IPS DF 6.9 (cell line): ENCODE data around the gene CADM2.
A peak's percentile ranks its signal among the peaks of the same experiment; 100 is the strongest.

ENCODE experiments used
- DNase-seq: peaks from one replicate; pipeline ENCODE4 v3.0.0-alpha.2; 2013; ENCODE audit warnings: low read depth, low spot score
- H3K27ac ChIP-seq: one replicate; pipeline ENCODE4 v1.5.1; 2013; ENCODE audit warnings: low read length, control low read depth
- H3K27me3 ChIP-seq: 2 replicates; pipeline ENCODE4 v1.6.1; 2013; ENCODE audit warnings: mild to moderate bottlenecking, low read length; ENCODE audit not compliant: control insufficient read depth, insufficient read depth
- H3K36me3 ChIP-seq: 2 replicates; pipeline ENCODE4 v1.6.1; 2013; ENCODE audit warnings: low read length; ENCODE audit not compliant: control insufficient read depth, insufficient read depth
- H3K4me1 ChIP-seq: 2 replicates; pipeline ENCODE4 v1.6.1; 2013; ENCODE audit warnings: low read length; ENCODE audit not compliant: control insufficient read depth, insufficient read depth
- H3K4me3 ChIP-seq: 2 replicates; pipeline ENCODE4 v1.5.1; 2013; ENCODE audit warnings: mild to moderate bottlenecking, low read length
- H3K9me3 ChIP-seq: 2 replicates; pipeline ENCODE4 v1.6.1; 2013; ENCODE audit warnings: low read length, inconsistent platforms; ENCODE audit not compliant: control insufficient read depth, insufficient read depth
- WGBS: extraction: QIAGEN DNeasy Blood & Tissue Kit; methylation state at CpG from one replicate; pipeline ENCODE4 v1.1.7; 2013; ENCODE audit warnings: mixed read lengths, missing lambda C conversion rate; ENCODE audit not compliant: insufficient read length, insufficient coverage; 5-methylcytosine and 5-hydroxymethylcytosine counted together

Gene CADM2

GRCh38 chr3:85726241-85726640 lies 767.5 kb downstream of the CADM2 start:
- no peak for DNase-seq
- no peaks in the 10 kb centered on the region for H3K4me1 ChIP-seq
- no CpG with 5 or more reads among the region's 2 CpGs for WGBS
- H3K27ac ChIP-seq = no peak overlapping the region
- no peak overlapping the region for H3K4me3 ChIP-seq
- H3K27me3 ChIP-seq = no peaks in the 10 kb centered on the region
- H3K36me3 ChIP-seq = no peaks in the 10 kb centered on the region
- H3K9me3 ChIP-seq = no peaks in the 10 kb centered on the region

GRCh38 chr3:85737846-85738245 lies 779.1 kb downstream of the CADM2 start:
- Histone ChIP-seq H3K4me1 (no peaks in the 10 kb centered on the region), H3K27ac (no peak overlapping the region), H3K4me3 (no peak overlapping the region), H3K9me3 (no peaks in the 10 kb centered on the region), H3K27me3 (no peaks in the 10 kb centered on the region), H3K36me3 (no peaks in the 10 kb centered on the region)
- WGBS = no CpG with 5 or more reads among the region's 3 CpGs
- no peak for DNase-seq

GRCh38 chr3:85740561-85740960 lies 781.8 kb downstream of the CADM2 start:
- no CpG with 5 or more reads among the region's 2 CpGs for WGBS
- Histone ChIP-seq H3K36me3 (no peaks in the 10 kb centered on the region), H3K27ac (no peak overlapping the region), H3K4me3 (no peak overlapping the region), H3K9me3 (no peaks in the 10 kb centered on the region), H3K4me1 (no peaks in the 10 kb centered on the region), H3K27me3 (no peaks in the 10 kb centered on the region)
- no peak for DNase-seq

GRCh38 chr3:85758442-85758841 lies 799.7 kb downstream of the CADM2 start:
- Histone ChIP-seq H3K36me3 (no peaks in the 10 kb centered on the region), H3K9me3 (no peaks in the 10 kb centered on the region), H3K4me3 (no peak overlapping the region), H3K4me1 (no peaks in the 10 kb centered on the region), H3K27ac (no peak overlapping the region), H3K27me3 (no peaks in the 10 kb centered on the region)
- DNase-seq = no peak

- WGBS = no CpG with 5 or more reads among the region's 3 CpGs
- H3K4me1 ChIP-seq = no peaks in the 10 kb centered on the region
- no peak overlapping the region for H3K4me3 ChIP-seq
- no peaks in the 10 kb centered on the region for H3K27me3 ChIP-seq
- no peaks in the 10 kb centered on the region for H3K36me3 ChIP-seq
- DNase-seq = no peak
- no peak overlapping the region for H3K27ac ChIP-seq
- H3K9me3 ChIP-seq = no peaks in the 10 kb centered on the region
These were observed 801.6 kb downstream of the CADM2 start for GRCh38 chr3:85760342-85760741.

GRCh38 chr3:85780806-85781205 lies 822.0 kb downstream of the CADM2 start:
- Histone ChIP-seq H3K4me3 (no peak overlapping the region), H3K27me3 (no peaks in the 10 kb centered on the region), H3K27ac (no peak overlapping the region), H3K4me1 (no peaks in the 10 kb centered on the region), H3K9me3 (no peaks in the 10 kb centered on the region), H3K36me3 (no peaks in the 10 kb centered on the region)
- WGBS = no CpG with 5 or more reads among the region's 4 CpGs
- no peak for DNase-seq

GRCh38 chr3:85781806-85782205 lies 823.0 kb downstream of the CADM2 start:
- no peak for DNase-seq
- Histone ChIP-seq H3K27me3 (no peaks in the 10 kb centered on the region), H3K9me3 (no peaks in the 10 kb centered on the region), H3K4me1 (no peaks in the 10 kb centered on the region), H3K36me3 (no peaks in the 10 kb centered on the region), H3K4me3 (no peak overlapping the region), H3K27ac (no peak overlapping the region)
- WGBS = no CpG with 5 or more reads among the region's 1 CpG

GRCh38 chr3:85783291-85783690 lies 824.5 kb downstream of the CADM2 start:
- no peaks in the 10 kb centered on the region for H3K4me1 ChIP-seq
- DNase-seq = no peak
- no peaks in the 10 kb centered on the region for H3K9me3 ChIP-seq
- no peaks in the 10 kb centered on the region for H3K27me3 ChIP-seq
- no peaks in the 10 kb centered on the region for H3K36me3 ChIP-seq
- no peak overlapping the region for H3K27ac ChIP-seq
- WGBS = no CpG with 5 or more reads among the region's 2 CpGs
- no peak overlapping the region for H3K4me3 ChIP-seq

GRCh38 chr3:85785766-85786165 lies 827.0 kb downstream of the CADM2 start:
- DNase-seq = no peak
- Histone ChIP-seq H3K4me1 (peaks cover 4% of the 10 kb centered on the region; the same call in 1 of the 2 replicates), H3K36me3 (no peaks in the 10 kb centered on the region), H3K4me3 (no peak overlapping the region), H3K9me3 (no peaks in the 10 kb centered on the region), H3K27ac (no peak overlapping the region), H3K27me3 (no peaks in the 10 kb centered on the region)
- WGBS = no CpG with 5 or more reads among the region's 4 CpGs

GRCh38 chr3:85790445-85791030 lies 831.7 kb downstream of the CADM2 start:
- no CpG with 5 or more reads among the region's 5 CpGs for WGBS

GRCh38 chr3:85796140-85796539 lies 837.4 kb downstream of the CADM2 start:
- H3K4me3 ChIP-seq = no peak overlapping the region
- H3K27ac ChIP-seq = no peak overlapping the region
- no peaks in the 10 kb centered on the region for H3K27me3 ChIP-seq
- WGBS = no CpG with 5 or more reads among the region's 4 CpGs
- DNase-seq = no peak
- no peaks in the 10 kb centered on the region for H3K36me3 ChIP-seq
- H3K4me1 ChIP-seq = no peaks in the 10 kb centered on the region
- no peaks in the 10 kb centered on the region for H3K9me3 ChIP-seq

More at GRCh38 chr3:85790445-85791030, 831.7 kb downstream of the CADM2 start:
- Histone ChIP-seq H3K4me1 (peaks cover 4% of the 10 kb centered on the region; the same call in 1 of the 2 replicates), H3K36me3 (no peaks in the 10 kb centered on the region), H3K4me3 (no peak overlapping the region), H3K27ac (no peak overlapping the region), H3K27me3 (no peaks in the 10 kb centered on the region), H3K9me3 (no peaks in the 10 kb centered on the region)
- peak; percentile 2 for DNase-seq
